ENCODE measurements around the gene DDX28. TPM values are rescaled to one million over a fixed set of nuclear protein-coding genes. Genes with fewer than 3 reads are reported as not detected.
"Not testable (repeated sequence)": the region's sequence is repeated elsewhere in the genome, so short reads cannot be mapped to it uniquely, and the experiment has no call there.

Gene DDX28
- total RNA-seq, 1 experiment from 2014 or later, result 16.8 TPM

DNA sequence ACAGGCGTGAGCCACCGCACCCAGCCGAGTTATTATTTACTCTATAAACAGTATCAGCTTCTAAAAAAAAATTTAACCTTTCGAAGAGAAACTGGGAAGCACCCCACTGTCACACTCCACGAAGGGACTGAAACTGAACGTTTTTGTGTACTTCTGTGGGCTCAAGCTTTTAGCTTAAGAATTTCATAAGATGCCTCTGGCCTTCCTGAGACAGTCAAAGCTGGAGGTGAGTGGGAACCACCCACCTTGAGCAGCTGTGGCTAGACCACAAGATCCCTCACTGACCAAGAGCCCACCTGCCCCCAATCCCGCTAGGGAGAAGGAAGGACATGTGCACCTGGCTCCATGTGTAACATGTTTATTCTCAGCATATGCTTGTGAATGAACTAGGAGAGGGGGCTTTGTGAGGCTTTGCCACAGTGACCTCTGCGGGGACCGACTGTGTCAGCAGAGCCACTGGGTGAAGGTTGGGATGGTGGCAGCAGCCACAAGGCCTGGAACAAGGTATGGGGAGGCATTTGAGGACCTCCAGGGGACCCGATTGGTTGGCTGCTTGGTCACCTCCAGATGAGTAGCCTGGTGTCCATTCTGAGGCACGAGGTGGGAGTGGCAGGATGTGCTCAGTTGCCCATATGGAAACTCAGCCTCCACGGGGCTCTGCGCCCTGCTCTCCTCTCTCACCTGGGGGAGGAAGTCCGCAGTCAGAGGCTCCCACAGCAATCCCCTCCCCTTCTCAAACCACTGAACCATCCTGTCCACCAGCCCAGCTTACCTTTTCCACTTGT lies 47.5 kb downstream of the DDX28 start:
- Mint-ChIP-seq H3K4me1 (ENCODE audit: low read depth, unreplicated experiment) (no peaks in the 10 kb centered on the region), H3K27me3 (ENCODE audit: unreplicated experiment) (peaks cover 31% of the 10 kb centered on the region), H3K27ac (ENCODE audit: unreplicated experiment) (no peak overlapping the region), H3K36me3 (ENCODE audit: insufficient read depth, unreplicated experiment) (no peaks in the 10 kb centered on the region), H3K9me3 (ENCODE audit: low read depth, unreplicated experiment) (no peaks in the 10 kb centered on the region), H3K4me3 (ENCODE audit: low read depth, unreplicated experiment) (no peak overlapping the region)
- TF ChIP-seq, protein P1, sequence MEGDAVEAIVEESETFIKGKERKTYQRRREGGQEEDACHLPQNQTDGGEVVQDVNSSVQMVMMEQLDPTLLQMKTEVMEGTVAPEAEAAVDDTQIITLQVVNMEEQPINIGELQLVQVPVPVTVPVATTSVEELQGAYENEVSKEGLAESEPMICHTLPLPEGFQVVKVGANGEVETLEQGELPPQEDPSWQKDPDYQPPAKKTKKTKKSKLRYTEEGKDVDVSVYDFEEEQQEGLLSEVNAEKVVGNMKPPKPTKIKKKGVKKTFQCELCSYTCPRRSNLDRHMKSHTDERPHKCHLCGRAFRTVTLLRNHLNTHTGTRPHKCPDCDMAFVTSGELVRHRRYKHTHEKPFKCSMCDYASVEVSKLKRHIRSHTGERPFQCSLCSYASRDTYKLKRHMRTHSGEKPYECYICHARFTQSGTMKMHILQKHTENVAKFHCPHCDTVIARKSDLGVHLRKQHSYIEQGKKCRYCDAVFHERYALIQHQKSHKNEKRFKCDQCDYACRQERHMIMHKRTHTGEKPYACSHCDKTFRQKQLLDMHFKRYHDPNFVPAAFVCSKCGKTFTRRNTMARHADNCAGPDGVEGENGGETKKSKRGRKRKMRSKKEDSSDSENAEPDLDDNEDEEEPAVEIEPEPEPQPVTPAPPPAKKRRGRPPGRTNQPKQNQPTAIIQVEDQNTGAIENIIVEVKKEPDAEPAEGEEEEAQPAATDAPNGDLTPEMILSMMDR (IDR thresholded peaks at IDR 0.05; ENCODE audit: unreplicated experiment), result no peak
- CTCF ChIA-PET, result no interaction called here
- intact Hi-C loops (cut with micrococcal nuclease; ENCODE audit: unreplicated experiment), result no loop called here
- no peak for DNase-seq
- no TSS peak for BruUV-seq (replicated peaks)

DNA sequence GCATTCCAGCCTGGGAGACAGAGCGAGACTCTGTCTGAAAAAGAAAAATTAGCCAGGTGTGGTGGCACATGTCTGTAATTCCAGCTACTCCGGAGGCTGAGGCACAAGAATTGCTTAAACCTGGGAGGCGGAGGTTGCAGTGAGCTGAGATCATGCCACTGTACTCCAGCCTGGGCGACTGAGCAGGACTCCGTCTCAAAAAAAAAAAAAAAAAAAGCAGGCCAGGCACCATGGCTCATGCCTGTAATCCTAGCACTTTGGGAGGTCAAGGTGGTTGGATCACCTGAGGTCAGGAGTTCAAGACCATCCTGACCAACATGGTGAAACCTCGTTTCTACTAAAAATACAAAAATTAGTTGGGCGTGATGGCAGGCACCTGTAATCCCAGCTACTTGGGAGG lies 50.7 kb downstream of the DDX28 start:
- CTCF ChIA-PET, result interaction anchor here (0.6 to 0.7 kb wide), 2 partner anchors 37 to 99 kb away, joined by 3 to 9 read pairs; no protein-coding TSS in a partner anchor
- H3K9me3 Mint-ChIP-seq (ENCODE audit: low read depth, unreplicated experiment); DNase-seq; H3K27ac Mint-ChIP-seq (ENCODE audit: unreplicated experiment); H3K4me3 Mint-ChIP-seq (ENCODE audit: low read depth, unreplicated experiment); BruUV-seq (replicated peaks); intact Hi-C loops (cut with micrococcal nuclease; ENCODE audit: unreplicated experiment): not testable (repeated sequence)
- H3K27me3 Mint-ChIP-seq (ENCODE audit: unreplicated experiment), result peaks cover 20% of the 10 kb centered on the region
- peaks cover 27% of the 10 kb centered on the region for H3K36me3 Mint-ChIP-seq (ENCODE audit: insufficient read depth, unreplicated experiment)
- H3K4me1 Mint-ChIP-seq (ENCODE audit: low read depth, unreplicated experiment), result peaks cover 18% of the 10 kb centered on the region

DNA sequence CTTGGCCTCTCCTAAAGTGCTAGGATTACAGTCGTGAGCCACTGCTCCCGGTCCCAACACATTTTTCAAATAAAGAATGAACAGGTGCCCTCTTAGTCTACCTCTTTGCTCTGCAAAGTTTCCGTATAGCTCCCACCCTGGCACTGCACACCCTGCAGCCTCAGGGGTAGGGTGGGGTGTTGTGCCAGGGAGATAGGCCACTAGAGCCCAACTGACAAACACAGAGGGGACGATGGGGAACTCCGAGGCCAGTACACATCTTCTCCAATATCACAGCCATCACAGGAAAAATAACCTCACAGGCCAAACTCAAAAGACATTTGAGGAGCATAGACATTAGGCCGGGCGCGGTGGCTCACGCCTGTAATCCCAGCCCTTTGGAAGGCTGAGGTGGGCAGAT lies 51.9 kb downstream of the DDX28 start:
- intact Hi-C loops (cut with micrococcal nuclease; ENCODE audit: unreplicated experiment), result no loop called here
- CTCF ChIA-PET, result interaction anchor here (0.7 kb wide), 1 partner anchor 52 kb away, joined by 3 read pairs; the partner anchor contains the start of genes DDX28 and DUS2
- H3K27ac Mint-ChIP-seq (ENCODE audit: unreplicated experiment), result no peak overlapping the region
- no TSS peak for BruUV-seq (replicated peaks)
- DNase-seq, result no peak
- no peak overlapping the region for H3K4me3 Mint-ChIP-seq (ENCODE audit: low read depth, unreplicated experiment)
- peaks cover 8% of the 10 kb centered on the region for H3K27me3 Mint-ChIP-seq (ENCODE audit: unreplicated experiment)
- TF ChIP-seq, protein P1 (IDR thresholded peaks at IDR 0.05; ENCODE audit: unreplicated experiment), result no peak
- H3K36me3 Mint-ChIP-seq (ENCODE audit: insufficient read depth, unreplicated experiment), result peaks cover 36% of the 10 kb centered on the region
- peaks cover 23% of the 10 kb centered on the region for H3K4me1 Mint-ChIP-seq (ENCODE audit: low read depth, unreplicated experiment)
- no peaks in the 10 kb centered on the region for H3K9me3 Mint-ChIP-seq (ENCODE audit: low read depth, unreplicated experiment)

Other genes starting within 250 kb of the DDX28 start
- gene RANBP10, start 216.7 kb downstream of the DDX28 start, total RNA-seq (2022), result 25.5 and 28.2 TPM in 2 replicates
- 1.0 and 1.3 TPM in 2 replicates for gene TSNAXIP1, start 216.3 kb downstream of the DDX28 start, total RNA-seq (2022)
- gene THAP11, start 180.9 kb downstream of the DDX28 start, total RNA-seq (2022), result 38.3 and 39.1 TPM in 2 replicates
- gene NUTF2, start 176.3 kb downstream of the DDX28 start, total RNA-seq (2022), result 210 and 224 TPM in 2 replicates
- gene CENPT, start 175.5 kb downstream of the DDX28 start, total RNA-seq (2022), result 46.8 and 54.3 TPM in 2 replicates
- 85.8 and 88.1 TPM in 2 replicates for gene EDC4, start 150.2 kb downstream of the DDX28 start, total RNA-seq (2022)
- not detected in 2 replicates for gene NRN1L, start 138.3 kb downstream of the DDX28 start, total RNA-seq (2022)
- gene PSKH1, start 130.0 kb downstream of the DDX28 start, total RNA-seq (2022), result 41.7 and 49.4 TPM in 2 replicates
- 2.6 and 3.4 TPM in 2 replicates for gene CTRL, start 91.4 kb downstream of the DDX28 start, total RNA-seq (2022)
- 79.3 and 103 TPM in 2 replicates for gene PSMB10, start 86.4 kb downstream of the DDX28 start, total RNA-seq (2022)
- gene LCAT, start 79.1 kb downstream of the DDX28 start, total RNA-seq (2022), result 14.7 and 15.2 TPM in 2 replicates
- gene SLC12A4, start 54.6 kb downstream of the DDX28 start, total RNA-seq (2022), result 31.7 and 38.0 TPM in 2 replicates
- gene DPEP3, start 42.7 kb downstream of the DDX28 start, total RNA-seq (2022), result not detected in 2 replicates
- not detected in 2 replicates for gene DPEP2, start 23.7 kb downstream of the DDX28 start, total RNA-seq (2022)
- gene DPEP2NB, start 7.3 kb downstream of the DDX28 start, total RNA-seq (2022), result not detected in 2 replicates
- 31.7 and 33.5 TPM in 2 replicates for gene DUS2, start 52 bp upstream of the DDX28 start, total RNA-seq (2022)
- gene NFATC3, start 62.1 kb upstream of the DDX28 start, total RNA-seq (2022), result 39.3 and 39.9 TPM in 2 replicates
- 100 and 103 TPM in 2 replicates for gene ESRP2, start 212.9 kb upstream of the DDX28 start, total RNA-seq (2022)
- gene PLA2G15, start 222.1 kb upstream of the DDX28 start, total RNA-seq (2022), result 16.9 and 22.5 TPM in 2 replicates
- 38.3 and 45.4 TPM in 2 replicates for gene SLC7A6, start 241.3 kb upstream of the DDX28 start, total RNA-seq (2022)